ENCODE data around the gene GRAMD1B.

GRAMD1B gene

GRCh38 chr11:123409456-123410217 is 20.4 kb upstream of the GRAMD1B start:
- DNase-seq: no peak

- no peak for DNase-seq
These were observed 19.9 kb upstream of the GRAMD1B start for GRCh38 chr11:123410218-123410549.

- DNase-seq: no peak
These were observed 16.4 kb upstream of the GRAMD1B start for GRCh38 chr11:123413636-123414035.

GRCh38 chr11:123416566-123416965 is 13.5 kb upstream of the GRAMD1B start:
- DNase-seq: no peak

- no peak for DNase-seq
These were observed 11.5 kb upstream of the GRAMD1B start for GRCh38 chr11:123418351-123419114.

- no peak for DNase-seq
These were observed 10.2 kb upstream of the GRAMD1B start for GRCh38 chr11:123419731-123420452.

GRCh38 chr11:123421589-123421988 is 8.5 kb upstream of the GRAMD1B start:
- no peak for DNase-seq

GRCh38 chr11:123425367-123425766 is 4.7 kb upstream of the GRAMD1B start:
- DNase-seq: no peak

GRCh38 chr11:123426789-123427188 is 3.3 kb upstream of the GRAMD1B start:
- no peak for DNase-seq

- DNase-seq: no peak
These were observed 2.7 kb upstream of the GRAMD1B start for GRCh38 chr11:123427405-123427804.

- no peak for DNase-seq
These were observed 1.9 kb upstream of the GRAMD1B start for GRCh38 chr11:123428116-123428715.

GRCh38 chr11:123429336-123429735 is 733 bp upstream of the GRAMD1B start:
- no peak for DNase-seq

- DNase-seq: peak; percentile 7
These were observed 840 bp downstream of the GRAMD1B start for GRCh38 chr11:123430721-123431497.

GRCh38 chr11:123431619-123432018 is 1.6 kb downstream of the GRAMD1B start:
- DNase-seq: no peak

- peak; percentile 30 for DNase-seq
These were observed 4.2 kb downstream of the GRAMD1B start for GRCh38 chr11:123434262-123434661.

GRCh38 chr11:123434911-123435310 is 4.8 kb downstream of the GRAMD1B start:
- DNase-seq: no peak

GRCh38 chr11:123437236-123437979 is 7.3 kb downstream of the GRAMD1B start:
- no peak for DNase-seq

GRCh38 chr11:123438131-123438627 is 8.1 kb downstream of the GRAMD1B start:
- no peak for DNase-seq

- DNase-seq: no peak
These were observed 9.5 kb downstream of the GRAMD1B start for GRCh38 chr11:123439616-123440015.

- no peak for DNase-seq
These were observed 11.1 kb downstream of the GRAMD1B start for GRCh38 chr11:123441161-123441560.

GRCh38 chr11:123443851-123444623 is 14.0 kb downstream of the GRAMD1B start:
- DNase-seq: no peak
